NCI-H1105 treated with DMSO at 0.1 percent for 48 hours (cell line): ENCODE results near the gene HTRA3.

ENCODE experiments used
- DNase-seq: peaks from one replicate; lab custom pipeline; 2025; lab: John Stamatoyannopoulos, UW

The HTRA3 gene

DNA sequence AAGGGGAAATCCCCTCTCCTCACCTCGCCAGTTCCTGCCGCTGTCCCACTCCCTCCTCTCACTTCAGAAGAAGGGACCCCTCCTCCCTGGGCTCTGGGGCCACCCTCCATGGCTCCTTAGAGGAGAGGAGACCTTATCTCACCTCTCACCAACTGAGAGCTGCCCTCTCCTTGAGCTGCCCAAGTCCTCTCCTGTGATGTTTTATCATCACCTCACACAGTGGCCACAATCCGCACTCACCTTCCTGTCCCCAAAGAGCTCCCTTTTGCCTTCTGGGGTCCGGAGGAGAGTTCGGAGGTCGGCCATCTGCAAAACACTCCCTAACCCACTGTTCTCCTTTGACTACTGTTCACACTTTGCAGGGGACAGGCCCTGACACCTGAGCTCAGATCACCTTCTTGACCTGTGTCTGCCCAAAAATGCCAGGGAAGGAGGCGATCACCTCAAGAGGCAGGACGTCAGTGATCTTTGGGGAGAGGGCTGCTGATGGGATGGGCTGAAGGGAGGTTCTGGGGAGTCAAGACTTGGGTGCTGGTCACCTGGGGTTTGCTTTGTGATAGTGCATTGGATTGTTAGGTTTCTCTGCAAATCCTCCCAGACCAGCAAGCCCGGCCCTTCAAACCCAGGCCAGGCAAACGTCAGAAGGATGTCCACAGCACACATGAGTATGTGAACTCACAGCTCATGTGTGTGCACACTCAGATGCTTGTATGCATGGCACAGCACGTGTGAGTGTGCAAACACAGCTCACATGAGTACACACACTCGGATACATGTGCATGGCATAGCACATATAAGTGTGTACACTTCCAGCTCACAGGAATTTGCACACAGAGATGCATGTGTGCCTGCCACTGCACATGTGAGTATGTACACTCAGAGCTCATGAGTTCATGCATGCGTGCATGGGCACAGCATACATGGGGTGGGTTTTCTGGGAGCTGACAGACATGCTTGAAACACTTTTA is 41.8 kb downstream of the HTRA3 start:
- no peak for DNase-seq

DNA sequence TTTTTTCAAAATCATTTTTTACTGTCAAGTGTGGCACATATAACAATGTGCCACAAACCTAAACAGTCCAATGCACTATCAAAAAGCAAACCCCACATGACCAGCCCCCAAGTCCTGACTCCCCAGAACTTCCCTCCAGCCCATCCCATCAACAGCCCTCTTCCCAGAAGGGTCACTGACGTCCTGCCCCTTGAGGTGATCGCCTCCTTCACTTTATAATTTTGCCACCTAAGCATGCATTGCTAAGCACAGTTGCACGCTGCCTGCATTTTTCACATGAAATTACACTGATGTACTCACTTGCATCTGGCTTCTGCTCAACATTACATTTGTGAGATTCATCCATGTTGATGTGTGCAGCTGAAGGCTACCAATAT is 42.5 kb downstream of the HTRA3 start:
- no peak for DNase-seq

DNA sequence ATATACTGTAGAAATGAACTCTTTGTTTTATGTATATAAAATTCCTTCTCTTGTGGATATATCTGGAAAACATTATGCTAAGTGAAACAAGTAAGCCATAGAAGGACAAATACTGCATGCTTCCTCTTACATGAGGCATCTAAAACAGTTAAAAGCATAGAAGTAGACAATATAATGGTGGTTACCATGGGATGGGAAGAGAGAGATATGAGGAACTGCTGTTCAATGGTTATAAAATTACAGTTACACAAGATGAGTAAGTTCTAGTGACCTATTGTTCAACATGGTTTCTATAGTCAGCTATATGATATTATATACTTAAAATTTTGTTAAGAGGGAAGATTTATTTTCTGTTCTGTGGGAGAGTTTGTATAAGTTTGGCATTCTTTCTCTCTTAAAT is 43.4 kb downstream of the HTRA3 start:
- DNase-seq: no peak

DNA sequence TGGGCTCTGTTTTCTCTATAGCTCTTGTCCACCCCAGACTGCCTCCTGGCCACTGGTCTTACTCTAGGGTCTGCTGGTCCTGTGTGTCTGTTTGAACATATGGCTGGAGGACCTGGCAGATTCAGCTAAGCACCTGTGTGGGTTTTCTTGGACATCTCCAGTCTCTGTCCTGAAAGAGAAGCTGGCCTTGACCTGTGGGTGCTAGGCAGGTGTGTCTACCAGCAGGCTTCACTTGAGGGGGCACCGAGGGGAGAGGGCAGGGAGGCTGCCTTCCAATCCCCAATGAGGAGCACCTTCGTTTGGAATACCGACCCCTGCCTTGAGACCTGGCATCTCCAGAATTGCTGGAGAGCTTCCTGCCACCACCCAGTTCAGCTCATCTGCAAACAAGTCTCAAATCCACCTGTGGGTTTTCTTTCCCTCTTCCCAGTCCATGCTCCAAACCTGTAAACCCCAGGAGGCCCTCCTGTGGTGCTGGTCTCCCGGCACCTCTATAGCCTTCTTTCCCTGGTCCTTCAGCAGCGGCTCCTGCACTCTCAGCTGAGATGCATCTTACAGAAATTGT is 45.2 kb downstream of the HTRA3 start:
- DNase-seq: no peak

DNA sequence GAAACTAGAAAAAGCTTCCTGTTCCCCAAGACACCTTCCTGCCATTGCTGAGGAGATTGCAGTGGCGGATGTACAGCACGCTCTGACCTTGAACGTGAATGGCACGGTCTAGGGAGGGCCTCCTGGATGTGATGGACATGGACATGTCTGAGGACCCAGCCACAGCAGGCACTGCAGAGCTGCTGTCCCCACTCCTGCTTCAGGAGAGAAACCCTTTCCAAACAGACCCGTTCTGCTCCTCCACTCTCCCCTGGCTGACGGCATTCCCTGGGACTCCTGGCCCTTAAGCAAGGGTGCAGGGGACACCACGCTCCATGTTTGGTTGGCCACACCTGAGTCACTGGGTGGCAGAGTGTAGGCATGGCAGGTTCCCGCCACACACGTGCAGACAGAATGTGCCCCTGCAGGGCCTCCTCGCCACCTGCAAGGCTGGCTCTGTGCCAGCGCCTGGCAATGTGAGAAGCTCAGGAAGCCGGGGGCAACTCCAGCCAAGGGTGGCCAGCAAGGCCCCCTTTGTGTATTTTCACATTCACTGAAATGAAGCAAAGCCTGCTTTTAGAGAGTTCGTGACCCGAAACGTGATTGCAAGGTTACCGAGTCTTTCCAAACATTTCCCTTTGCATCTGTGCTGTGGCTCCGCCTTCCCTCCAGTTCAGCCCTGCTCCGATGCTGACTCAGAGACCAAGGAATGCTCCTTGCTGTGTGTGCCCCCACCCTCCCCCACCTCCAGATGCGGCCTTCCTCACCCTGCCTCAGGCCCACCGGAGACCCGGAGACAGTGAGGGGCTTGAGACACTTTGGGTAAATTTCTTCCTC is 46.1 kb downstream of the HTRA3 start:
- peak; percentile 65 for DNase-seq

DNA sequence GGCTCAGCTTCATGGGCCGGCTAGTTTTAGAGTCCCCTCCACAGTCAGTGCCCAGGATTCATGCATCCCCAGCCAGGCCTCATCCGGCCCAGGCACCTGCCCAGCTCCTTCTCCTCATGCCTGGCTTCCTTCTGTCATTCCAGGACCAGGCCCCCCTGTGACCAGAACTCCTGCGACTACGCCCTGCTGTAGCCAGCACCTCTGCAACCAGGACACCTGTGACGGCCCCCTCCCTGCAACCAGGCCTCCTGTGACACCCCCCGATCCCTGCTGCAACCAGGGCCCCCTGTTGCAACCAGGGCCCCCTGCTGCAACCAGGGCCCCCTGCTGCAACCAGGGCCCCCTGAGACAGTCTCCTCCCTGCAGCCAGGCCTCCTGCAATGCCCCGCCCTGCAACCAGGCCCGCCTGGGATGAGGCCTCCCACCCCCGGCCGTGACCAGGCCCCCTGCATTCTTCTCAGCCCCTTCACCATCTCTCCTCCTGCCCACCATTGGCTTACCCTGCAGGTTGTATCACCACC is 46.8 kb downstream of the HTRA3 start:
- DNase-seq: no peak

DNA sequence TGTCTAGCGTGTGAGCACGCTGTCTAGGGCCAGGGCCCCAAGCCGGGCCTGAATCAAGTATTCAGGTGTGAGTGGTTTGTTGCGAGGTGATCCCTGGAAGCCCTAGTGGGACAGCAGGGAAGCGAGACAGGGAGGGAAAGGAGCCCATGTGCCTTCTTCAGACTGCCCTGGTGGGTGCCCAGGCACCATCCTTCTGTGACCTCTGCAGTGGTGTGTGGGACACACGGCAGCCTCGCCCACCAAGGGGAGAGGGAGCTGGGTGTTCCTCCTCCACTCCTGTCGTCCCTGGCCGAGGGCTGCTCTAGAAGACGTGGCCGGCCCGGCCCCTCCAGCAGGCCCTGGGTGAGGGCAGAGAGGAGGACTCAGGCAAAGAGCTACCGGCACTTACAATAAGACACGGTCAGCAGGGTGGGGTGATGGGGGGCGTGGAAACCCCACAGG is 47.4 kb downstream of the HTRA3 start:
- DNase-seq: no peak

DNA sequence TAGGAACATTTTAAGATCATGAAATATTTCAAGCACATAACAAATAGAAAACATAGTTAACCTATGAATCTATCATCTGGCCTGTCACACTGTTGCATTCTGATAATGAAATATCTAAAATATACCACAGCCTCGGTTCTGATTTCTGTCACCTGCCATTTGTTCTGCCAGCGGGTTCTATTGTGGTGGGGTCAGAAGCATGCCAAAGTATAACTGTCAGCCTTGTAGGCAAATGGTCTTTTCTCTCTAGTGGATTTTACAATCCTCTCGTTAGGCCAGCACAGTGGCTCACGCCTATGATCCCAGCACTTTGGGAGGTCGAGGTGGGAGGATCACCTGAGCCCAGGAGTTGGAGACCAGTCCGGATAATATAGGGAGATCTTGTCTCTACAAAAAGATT is 47.9 kb downstream of the HTRA3 start:
- no peak for DNase-seq

DNA sequence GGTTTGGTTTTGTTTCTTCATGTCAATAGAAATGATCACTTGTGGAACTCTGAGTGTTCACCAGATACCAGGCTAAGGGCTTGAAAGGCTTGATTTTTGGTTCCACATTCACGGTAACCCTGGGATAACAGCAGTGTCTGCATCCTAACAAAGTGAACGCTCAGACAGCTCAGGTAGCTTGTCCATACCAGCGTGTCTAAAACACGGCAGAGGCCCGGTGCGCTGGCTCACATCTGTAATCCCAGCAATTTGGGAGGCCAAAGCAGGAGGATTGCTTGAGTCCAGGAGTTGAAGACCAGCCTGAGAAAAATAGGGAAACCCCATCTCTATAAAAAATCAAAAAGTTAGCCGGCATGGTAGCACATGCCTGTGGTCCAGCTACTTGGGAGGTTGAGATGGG is 49.0 kb downstream of the HTRA3 start:
- DNase-seq: no peak

DNA sequence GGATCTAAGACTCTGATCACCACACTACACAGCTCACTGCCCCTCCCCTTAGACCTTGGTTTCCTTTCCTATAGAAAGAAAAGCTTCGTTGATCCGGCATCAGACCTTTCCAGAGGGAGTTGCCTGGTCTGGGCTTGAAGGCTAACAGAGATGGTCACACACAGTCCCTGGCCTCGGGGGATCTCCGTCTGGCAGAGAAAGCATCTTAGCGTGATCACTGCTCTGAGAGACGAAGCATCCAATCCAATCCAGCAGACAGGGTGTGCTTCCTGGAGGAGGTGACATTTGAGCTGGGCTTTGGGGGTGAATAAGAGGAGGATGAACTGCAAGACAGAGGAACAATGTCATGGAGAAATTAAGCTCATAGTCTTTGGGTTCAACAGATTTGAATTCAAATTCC is 49.5 kb downstream of the HTRA3 start:
- no peak for DNase-seq

DNA sequence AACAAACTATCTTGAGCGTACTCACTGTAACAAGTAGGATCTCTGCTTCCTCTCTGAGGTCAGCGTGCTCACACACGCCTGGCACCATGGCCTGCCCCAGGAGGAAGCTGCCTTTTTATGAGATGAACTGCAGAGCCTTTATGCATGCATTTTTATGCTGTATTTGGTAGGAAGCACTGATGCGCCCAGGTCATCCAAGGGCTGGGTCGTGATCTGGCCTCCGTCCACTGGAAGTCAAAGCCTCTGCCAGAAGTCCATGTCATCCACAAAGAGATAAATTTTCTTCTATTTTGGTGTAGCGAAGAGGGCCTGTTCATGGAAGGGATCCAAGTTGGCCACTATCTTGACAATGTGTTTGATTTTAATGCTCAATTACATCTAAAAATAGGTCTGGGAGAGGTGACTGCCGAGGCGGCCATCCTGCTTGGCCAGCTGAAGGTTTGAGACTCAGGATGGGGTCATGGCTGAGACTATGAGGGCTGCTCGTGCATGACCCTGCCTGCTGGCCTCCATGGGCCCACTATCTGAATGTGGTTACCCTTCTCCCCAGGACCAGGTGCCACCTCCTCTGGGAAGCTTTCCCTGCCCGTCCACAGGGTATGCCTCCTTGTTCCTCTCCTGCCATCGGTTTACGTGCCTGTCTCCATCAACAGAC is 50.3 kb downstream of the HTRA3 start:
- no peak for DNase-seq

DNA sequence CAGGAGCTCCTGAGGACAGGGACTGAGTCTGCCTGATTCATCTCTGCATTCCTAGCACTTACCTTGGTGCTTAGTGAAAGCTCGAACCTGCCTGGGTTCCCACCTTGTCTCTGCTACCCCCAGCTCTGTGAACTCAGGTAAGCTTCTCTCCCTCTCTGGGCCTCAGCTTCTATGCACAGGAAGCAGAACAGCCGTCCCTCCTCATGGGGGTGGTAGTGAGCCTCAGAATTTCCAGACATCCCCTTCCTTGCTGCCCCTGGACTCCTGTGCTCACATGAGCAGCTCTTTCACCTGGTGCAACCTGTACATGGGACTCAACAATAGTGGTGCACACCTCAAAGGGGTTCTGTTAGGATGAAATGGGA is 50.8 kb downstream of the HTRA3 start:
- no peak for DNase-seq

DNA sequence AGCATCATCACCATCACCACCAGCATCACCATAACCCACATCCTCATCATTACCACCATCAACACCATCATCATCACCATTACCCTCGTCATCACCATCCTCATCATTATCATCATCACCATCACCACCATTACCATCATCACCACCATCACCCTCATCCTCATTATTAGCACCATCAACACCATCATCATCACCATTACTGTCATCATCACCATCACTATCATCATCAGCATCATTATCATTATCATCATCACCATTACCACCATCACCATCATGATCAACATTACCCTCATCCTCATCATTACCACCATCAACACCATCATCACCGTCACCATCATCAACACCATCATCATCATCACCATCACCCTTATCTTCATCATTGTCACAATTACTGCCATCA is 51.7 kb downstream of the HTRA3 start:
- DNase-seq: no peak

DNA sequence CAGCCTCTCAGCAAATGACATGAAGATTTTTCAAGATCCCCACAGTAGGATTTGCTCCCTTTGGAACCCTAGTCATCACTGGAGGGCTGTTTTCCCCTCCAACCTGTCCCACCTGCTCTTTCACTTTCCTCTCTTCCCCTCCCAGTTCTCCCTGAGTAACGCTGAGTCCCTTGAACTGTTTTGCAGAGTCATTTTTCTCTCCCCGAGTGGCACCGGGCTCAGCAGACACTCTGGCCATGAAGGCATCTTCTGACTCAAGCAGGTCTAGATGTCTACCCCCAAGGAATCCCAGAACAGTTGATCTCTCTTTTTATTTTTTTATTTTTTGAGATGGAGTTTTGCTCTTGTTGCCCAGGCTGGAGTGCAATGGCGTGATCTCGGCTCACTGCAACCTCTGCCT is 52.2 kb downstream of the HTRA3 start:
- DNase-seq: no peak

DNA sequence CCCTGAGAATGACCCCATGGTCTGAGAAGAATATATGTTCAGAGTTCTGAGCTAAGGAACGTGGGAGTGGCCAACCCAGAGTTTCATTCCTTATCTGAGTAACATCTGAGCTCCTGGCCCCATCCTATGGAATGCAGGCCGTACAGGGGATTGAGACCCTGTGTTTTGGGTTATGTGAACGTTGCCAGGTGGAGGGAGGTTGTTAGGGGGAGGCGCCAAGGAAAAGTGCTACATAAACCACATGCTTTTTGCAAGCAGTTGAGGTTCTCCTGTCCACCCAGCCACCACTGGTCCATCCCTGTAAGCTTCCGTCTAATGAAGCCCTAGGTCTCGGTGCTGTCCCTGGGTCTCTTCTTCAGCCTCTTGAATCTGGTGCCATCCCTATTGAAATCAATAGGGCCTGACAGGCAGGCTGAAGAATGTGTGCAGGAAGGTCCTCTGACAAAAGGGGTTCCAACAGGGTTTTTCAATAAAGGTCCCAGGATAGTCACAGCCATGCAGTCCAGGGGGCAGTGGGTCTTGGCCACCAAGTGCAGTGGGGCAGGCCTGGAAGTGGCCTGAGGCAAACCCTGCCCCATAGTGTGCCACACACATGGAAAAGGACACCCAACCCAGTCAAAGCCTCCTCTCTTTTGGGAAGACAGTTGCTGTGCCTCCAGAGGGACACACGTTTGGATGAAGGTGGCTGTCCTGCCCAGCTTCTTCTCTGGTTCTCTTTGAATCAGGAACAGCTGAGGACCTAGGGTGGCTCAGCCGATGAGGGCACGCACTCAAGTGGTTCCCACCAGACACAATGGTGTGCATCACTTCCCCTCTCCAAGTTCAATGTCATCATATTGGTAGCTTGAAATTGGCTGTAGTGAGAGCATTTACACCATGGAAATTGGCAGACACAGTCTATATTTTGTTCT is 53.5 kb downstream of the HTRA3 start:
- DNase-seq: no peak

DNA sequence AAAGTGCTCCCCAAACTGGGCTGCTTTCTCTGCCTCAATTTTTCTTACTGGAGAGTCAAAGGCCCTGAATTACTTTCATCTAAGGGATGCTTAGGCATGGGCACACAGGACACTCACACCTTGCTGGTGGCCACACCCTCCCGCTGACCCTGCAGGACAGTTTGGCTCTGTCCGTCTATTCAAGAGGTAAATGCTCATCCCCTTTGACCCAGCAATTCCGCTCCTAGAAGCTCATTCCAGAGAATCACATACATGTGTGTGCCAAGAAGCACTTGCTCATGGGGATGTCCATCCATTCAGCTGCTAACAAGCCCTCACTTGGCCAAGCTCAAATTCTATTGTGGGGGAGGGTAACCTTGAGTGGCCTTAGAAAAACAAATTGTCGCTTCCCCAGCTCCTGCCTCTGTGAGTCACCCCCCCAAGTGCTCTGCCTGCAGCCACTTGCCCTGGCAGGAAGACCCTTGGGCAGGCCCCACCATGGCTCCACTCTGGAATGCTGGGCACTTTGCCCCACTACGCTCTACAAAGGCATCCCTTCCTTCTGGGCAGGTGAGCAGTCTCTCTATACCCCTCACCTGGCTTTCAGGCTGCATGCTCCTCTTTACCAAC is 54.5 kb downstream of the HTRA3 start:
- DNase-seq: no peak

DNA sequence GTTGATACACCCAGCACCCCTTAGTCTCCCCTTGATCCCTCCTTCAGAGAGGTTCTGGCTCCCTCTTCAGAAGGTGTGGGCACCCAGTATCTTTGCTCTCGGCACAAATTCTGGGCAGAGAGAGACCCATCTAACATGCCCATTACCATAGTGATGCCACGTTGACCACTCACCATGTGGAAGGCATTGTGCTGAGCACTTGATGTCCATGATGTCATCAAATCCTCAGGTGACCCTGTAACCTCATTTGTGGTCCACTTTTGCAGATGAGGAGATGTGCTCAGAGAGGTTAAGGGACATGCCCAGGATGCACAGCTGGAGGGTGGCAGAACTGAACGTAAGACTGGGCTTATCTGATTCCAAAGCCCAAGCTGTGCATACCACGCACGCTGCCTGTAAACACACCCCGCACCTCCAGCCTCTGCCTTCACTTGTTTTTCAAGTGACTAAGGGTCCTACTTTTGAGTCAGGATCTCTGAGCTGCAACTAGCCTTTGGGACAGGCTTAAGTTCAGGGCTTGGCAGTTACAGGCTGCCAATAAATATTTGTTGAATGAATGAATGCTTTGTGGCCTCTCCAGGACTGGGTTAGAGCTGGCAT is 55.2 kb downstream of the HTRA3 start:
- DNase-seq: no peak

DNA sequence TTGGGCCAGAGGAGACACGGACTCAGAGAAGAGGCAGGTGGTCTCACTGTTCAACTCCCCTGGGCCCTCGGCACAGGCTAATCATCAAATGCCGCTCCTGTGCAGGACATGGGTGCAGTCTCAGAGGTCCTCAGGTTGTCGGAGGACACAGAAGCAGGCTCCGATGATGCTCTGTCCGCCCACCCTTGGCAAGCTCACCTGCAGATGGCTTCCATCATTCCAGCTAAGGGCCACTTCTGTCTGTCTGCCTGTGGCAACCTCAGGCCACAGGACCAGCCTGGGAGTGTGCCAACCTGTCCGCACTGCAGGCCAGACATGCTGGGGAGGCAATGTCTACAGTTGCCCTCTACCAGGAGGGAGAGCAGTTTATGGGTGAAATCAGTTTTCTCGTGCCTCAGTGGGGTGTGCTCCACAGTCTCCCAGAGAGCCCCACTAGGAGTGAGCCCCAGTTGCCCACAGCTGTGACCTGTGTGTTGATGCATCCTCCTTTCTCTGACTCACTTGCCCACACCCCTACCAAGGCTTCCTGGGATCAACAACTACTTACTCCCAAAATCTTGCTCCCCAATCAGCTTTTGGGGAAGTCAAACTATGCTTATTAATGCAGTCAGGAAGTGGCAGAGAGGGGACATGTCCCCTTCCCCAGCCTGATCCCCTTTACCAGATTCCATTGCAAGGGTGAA is 55.9 kb downstream of the HTRA3 start:
- DNase-seq: no peak

DNA sequence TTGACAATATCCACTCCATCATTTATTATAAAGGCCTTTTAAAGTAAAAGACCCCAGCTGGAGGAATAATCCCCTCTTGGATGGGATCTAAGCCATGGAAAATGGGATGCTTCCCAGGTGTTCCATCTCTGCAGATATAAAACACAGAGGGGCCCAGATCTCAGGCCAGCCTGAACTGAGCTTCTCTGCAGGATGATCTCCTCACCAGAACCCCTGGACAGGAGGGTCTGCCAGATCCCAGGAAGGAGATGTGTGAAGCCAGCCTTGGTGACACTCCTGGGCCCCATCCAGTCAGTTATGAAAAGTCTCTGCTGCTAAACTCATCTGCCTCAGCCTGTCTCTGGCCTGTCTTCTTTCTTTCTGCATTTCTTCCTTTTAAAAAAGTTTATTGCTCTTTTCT is 56.7 kb downstream of the HTRA3 start:
- no peak for DNase-seq

DNA sequence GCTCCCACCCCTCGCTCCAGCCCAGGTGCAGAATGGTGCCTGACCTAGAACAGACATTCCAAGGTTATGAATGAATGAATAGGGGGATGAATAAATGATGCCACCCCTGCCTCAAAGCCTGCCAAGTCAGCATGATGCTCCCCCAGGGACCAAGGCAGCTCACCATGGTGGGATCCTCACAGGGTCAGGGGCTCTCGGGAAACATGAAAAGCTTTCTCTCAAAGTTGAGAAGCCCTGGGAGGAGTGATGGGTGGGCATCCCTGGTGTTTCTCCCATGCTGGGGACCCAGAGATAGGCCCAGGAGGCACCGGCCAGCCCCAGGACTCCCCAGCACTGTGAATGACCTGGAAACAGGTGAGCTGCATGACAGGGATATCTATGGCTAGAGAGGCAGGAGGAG is 58.9 kb downstream of the HTRA3 start:
- DNase-seq: no peak
